Gastroesophageal sphincter (tissue), 4 donors: Measurements from ENCODE around the gene PCLO. TPM values are rescaled to one million over a fixed set of nuclear protein-coding genes. Genes with fewer than 3 reads are reported as not detected.

Source experiments
- ATAC-seq: fragments of 150-250 bp; one replicate; pipeline ENCODE4 v1.9.1; 2016; ENCODE audit warnings: mild to moderate bottlenecking, moderate library complexity
- H3K27ac ChIP-seq, 4 donors: fragments of 200-600 bp; sonication (generic) in 3 of 4; 1 replicate in 3 of 4; 2 replicates in 1 of 4; pipeline ENCODE4 v1.5.1; 2016 to 2019
- H3K27me3 ChIP-seq: fragments of 200-600 bp; sonication (generic); one replicate; pipeline ENCODE4 v1.5.1; 2019
- H3K36me3 ChIP-seq, 2 donors: fragments of 200-600 bp; sonication (generic); one replicate each; pipeline ENCODE4 v1.5.1; 2019; ENCODE audit warnings: control low read depth in 1 of 2
- H3K4me1 ChIP-seq, 3 donors: fragments of 200-600 bp; sonication (generic); 1 replicate in 2 of 3; 2 replicates in 1 of 3; pipeline ENCODE4 v1.5.1; 2016 to 2019; ENCODE audit warnings: control low read depth in 2 of 3
- H3K4me3 ChIP-seq, 2 donors: fragments of 200-600 bp; sonication (generic); one replicate each; pipeline ENCODE4 v1.5.1; 2019; ENCODE audit warnings: mild to moderate bottlenecking in 1 of 2, moderate library complexity in 1 of 2
- H3K9me3 ChIP-seq, 3 donors: fragments of 200-600 bp; sonication (generic); one replicate each; pipeline ENCODE4 v1.5.1; 2017 to 2019; ENCODE audit warnings: control low read depth in 2 of 3
- CTCF ChIP-seq, 4 experiments: fragments of 200-600 bp in 2 of 4; fragments of 450-650 bp in 2 of 4; sonication (generic) in 1 of 4; IDR thresholded peaks; one replicate each; pipeline ENCODE4 v1.5.1; 2017 to 2019; ENCODE audit warnings: antibody characterized with exemption in 4 of 4, mild to moderate bottlenecking in 2 of 4, moderate library complexity in 2 of 4
- EP300 ChIP-seq: sonication (generic); formaldehyde crosslinking; IDR thresholded peaks from one replicate; pipeline ENCODE4 v1.6.1; 2017; ENCODE audit warnings: antibody characterized with exemption, mild to moderate bottlenecking
- POLR2A ChIP-seq, 2 donors: fragments of 450-650 bp; IDR thresholded peaks; one replicate each; pipeline ENCODE4 v1.6.1; 2017; ENCODE audit warnings: antibody characterized with exemption in 2 of 2, mild to moderate bottlenecking in 2 of 2, moderate library complexity in 1 of 2
- POLR2AphosphoS5 ChIP-seq: sonication (generic); formaldehyde crosslinking; IDR thresholded peaks from one replicate; pipeline ENCODE4 v1.6.1; 2017; ENCODE audit warnings: antibody characterized with exemption
- WGBS, 2 donors: methylation state at CpG; one replicate each; pipeline ENCODE4 v1.1.5; 2018; ENCODE audit warnings: low coverage in 1 of 2; 5-methylcytosine and 5-hydroxymethylcytosine counted together
- total RNA-seq, 4 donors: library from RNA; depleted of rRNA; stranded (reverse); fragments of >200 nt; gene quantifications; one replicate each; pipeline ENCODE4 v1.1.0, GENCODE V29; 2016

Gene PCLO
- total RNA-seq, 4 donors from 2014 or later, result 1.2 to 2.3 (median 1.9) TPM

GRCh38 chr7:82945480-82945879 lies 217.2 kb downstream of the PCLO start:
- Histone ChIP-seq H3K27me3 (no peaks in the 10 kb centered on the region), H3K4me3 (no peak overlapping the region), H3K4me1 (no peaks in the 10 kb centered on the region), H3K9me3 (no peaks in the 10 kb centered on the region), H3K27ac (no peak overlapping the region), H3K36me3 (no peaks in the 10 kb centered on the region)
- ATAC-seq, result no peak
- TF ChIP-seq POLR2AphosphoS5, result no peak
- TF ChIP-seq EP300, result no peak
- TF ChIP-seq POLR2A (IDR thresholded peaks at IDR 0.05), result no peak
- TF ChIP-seq CTCF (IDR thresholded peaks at IDR 0.05), result no peak
- WGBS, 2 donors, result 76 to 86% methylated on average over 2 to 3 of the region's 3 CpGs

GRCh38 chr7:82945056-82945455 lies 217.6 kb downstream of the PCLO start:
- no peaks in the 10 kb centered on the region for H3K4me1 ChIP-seq
- H3K36me3 ChIP-seq, result no peaks in the 10 kb centered on the region
- H3K27ac ChIP-seq, result no peak overlapping the region
- no peaks in the 10 kb centered on the region for H3K9me3 ChIP-seq
- ATAC-seq, result no peak
- 61 to 74% methylated on average over 4 of the region's 4 CpGs for WGBS, 2 donors
- H3K4me3 ChIP-seq, result no peak overlapping the region
- H3K27me3 ChIP-seq, result no peaks in the 10 kb centered on the region
- TF ChIP-seq POLR2AphosphoS5 (no peak), EP300 (no peak), CTCF (IDR thresholded peaks at IDR 0.05) (no peak)

- 80 to 92% methylated on average over 1 of the region's 1 CpG for WGBS, 2 donors
Observed at GRCh38 chr7:82932516-82932915, 230.2 kb downstream of the PCLO start.

GRCh38 chr7:82926477-82926876 lies 236.2 kb downstream of the PCLO start:
- no peaks in the 10 kb centered on the region for H3K36me3 ChIP-seq
- no peak for ATAC-seq
- no peaks in the 10 kb centered on the region for H3K4me1 ChIP-seq
- H3K27me3 ChIP-seq, result no peaks in the 10 kb centered on the region
- no peaks in the 10 kb centered on the region for H3K9me3 ChIP-seq
- 77 to 93% methylated on average over 2 of the region's 2 CpGs for WGBS, 2 donors
- TF ChIP-seq EP300 (no peak), POLR2A (IDR thresholded peaks at IDR 0.05) (no peak), POLR2AphosphoS5 (no peak), CTCF (IDR thresholded peaks at IDR 0.05) (no peak)
- H3K27ac ChIP-seq, result no peak overlapping the region
- H3K4me3 ChIP-seq, result no peak overlapping the region

More at GRCh38 chr7:82932516-82932915, 230.2 kb downstream of the PCLO start:
- ATAC-seq, result no peak
- Histone ChIP-seq H3K27ac (no peak overlapping the region), H3K36me3 (no peaks in the 10 kb centered on the region), H3K4me1 (no peaks in the 10 kb centered on the region), H3K27me3 (no peaks in the 10 kb centered on the region), H3K4me3 (no peak overlapping the region), H3K9me3 (no peaks in the 10 kb centered on the region)
- TF ChIP-seq POLR2A (IDR thresholded peaks at IDR 0.05), result no peak

- ATAC-seq, result no peak
- no peaks in the 10 kb centered on the region for H3K4me1 ChIP-seq
- no peak for TF ChIP-seq POLR2AphosphoS5
- TF ChIP-seq POLR2A (IDR thresholded peaks at IDR 0.05), result no peak
- no peak for TF ChIP-seq EP300
- no peak for TF ChIP-seq CTCF (IDR thresholded peaks at IDR 0.05)
Observed at GRCh38 chr7:82925331-82925730, 237.4 kb downstream of the PCLO start.

GRCh38 chr7:82906502-82906901 lies 256.2 kb downstream of the PCLO start:
- ATAC-seq, result no peak
- H3K9me3 ChIP-seq, result no peaks in the 10 kb centered on the region
- no peaks in the 10 kb centered on the region for H3K4me1 ChIP-seq
- no peak overlapping the region for H3K4me3 ChIP-seq
- H3K36me3 ChIP-seq, result no peaks in the 10 kb centered on the region
- H3K27ac ChIP-seq, result no peak overlapping the region
- TF ChIP-seq EP300 (no peak), CTCF (IDR thresholded peaks at IDR 0.05) (no peak), POLR2A (IDR thresholded peaks at IDR 0.05) (no peak)
- H3K27me3 ChIP-seq, result no peaks in the 10 kb centered on the region
- WGBS, 2 donors, result 92 to 93% methylated on average over 1 of the region's 1 CpG

More at GRCh38 chr7:82925331-82925730, 237.4 kb downstream of the PCLO start:
- Histone ChIP-seq H3K4me3 (no peak overlapping the region), H3K9me3 (no peaks in the 10 kb centered on the region), H3K27ac (no peak overlapping the region), H3K27me3 (no peaks in the 10 kb centered on the region), H3K36me3 (no peaks in the 10 kb centered on the region)
